Endometrium (tissue), 2 donors: ENCODE measurements around the gene GLUD1.
"Not testable (repeated sequence)": the region's sequence is repeated elsewhere in the genome, so short reads cannot be mapped to it uniquely, and the experiment has no call there.

ENCODE experiments used
- FAIRE-seq: peaks from 2 replicates; lab custom pipeline; 2012; peaks lifted over from hg19 to GRCh38; lab: Jason Lieb, UNC
- donor health status: control.
- donor health status: control.

Gene GLUD1

DNA sequence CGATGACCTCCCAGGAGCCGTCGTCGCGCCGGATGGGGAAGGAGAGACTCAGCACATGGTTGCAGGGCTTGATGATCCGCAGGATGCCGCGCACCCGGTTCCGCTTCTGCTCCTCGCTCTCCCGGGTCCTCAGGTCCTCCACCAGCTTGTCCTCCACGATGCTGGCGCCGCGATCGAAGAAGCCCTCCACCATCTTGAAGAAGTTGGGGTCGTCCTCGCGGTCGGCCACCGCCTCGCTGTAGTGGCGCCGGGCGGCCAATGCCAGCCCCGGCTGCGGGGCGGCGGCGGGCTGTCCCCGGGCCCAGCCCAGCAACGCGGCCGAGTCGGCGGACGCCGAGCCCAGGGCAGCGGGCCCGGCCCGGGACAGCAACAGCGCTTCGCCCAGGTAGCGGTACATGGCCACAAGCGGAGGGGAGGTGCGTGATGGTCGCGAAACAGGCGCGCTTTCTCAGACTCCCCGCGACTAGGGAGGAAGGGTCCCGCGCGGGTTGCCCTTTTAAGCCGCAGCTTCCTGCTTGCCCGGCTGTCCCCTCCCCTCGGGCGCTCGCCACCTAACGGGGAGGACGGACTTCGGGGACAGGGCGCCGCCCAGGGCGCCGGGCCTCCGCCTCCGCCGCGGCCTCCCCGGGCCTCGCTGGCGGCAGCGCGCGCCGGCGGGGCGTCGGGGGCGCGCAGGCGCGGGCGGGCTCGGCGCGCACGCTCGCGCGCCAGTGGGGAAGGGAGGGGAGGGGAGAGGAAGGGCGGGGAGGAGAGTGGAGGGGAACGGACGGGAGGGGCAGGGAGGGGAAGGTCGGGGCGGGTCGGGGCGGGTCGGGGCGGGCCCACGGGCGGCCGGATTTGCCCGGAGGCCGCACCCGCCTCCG is at the start of gene GLUD1, which contains the start of gene SHLD2:
Gene GLUD1 (minus strand): TSS at position 471 of the 863 bp plus-strand sequence. CDS start 74 bp downstream, at position 397.
Gene SHLD2 (plus strand): TSS at position 834 of the 863 bp plus-strand sequence. CDS start 56,149 bp downstream, outside the sequence.
- no peak for FAIRE-seq

GRCh38 chr10:87143109-87143418 is 48.4 kb upstream of the GLUD1 start:
- not testable (repeated sequence) for FAIRE-seq

- FAIRE-seq: not testable (repeated sequence)
Observed at GRCh38 chr10:87142230-87143108, 47.8 kb upstream of the GLUD1 start.

- FAIRE-seq: not testable (repeated sequence)
Observed at GRCh38 chr10:87137478-87137877, 42.8 kb upstream of the GLUD1 start.

DNA sequence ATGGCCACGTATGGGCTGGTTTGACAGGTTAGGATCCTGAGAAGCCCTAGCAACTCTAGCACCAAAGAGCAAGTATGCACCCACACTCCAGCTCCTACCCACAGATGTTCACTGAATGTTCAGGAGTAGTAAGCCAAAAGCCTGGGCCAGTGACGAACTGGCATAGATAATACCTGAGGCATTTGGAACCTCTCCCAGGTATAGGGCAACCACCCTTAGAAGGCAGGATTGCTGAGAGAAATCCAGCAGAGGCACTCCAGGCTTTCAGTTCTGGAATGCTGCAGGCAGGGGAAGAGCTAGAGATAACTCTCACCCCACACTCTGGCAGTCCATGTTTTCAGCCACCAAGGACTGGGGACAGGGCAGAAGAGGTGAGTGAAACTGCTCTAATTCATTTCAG is 39.8 kb upstream of the GLUD1 start:
- not testable (repeated sequence) for FAIRE-seq

DNA sequence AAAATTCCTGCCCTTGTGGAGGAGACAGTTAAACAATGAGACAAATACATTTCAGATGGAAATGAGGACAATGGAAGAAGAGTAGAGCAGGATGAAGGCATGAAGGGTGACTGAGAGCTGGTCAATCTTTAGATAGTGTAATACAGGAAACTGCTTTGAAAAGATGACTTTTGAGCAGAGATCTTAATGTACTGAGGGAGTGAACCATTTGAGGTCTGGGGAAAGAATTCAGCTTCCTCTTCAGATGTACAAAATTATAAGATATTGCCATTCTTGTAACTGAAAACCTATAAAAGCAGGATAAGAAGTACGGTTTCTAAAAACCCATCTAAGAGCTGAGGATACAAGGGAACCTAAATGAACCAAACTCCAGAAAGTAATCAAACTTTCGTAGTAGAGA is 39.3 kb upstream of the GLUD1 start:
- FAIRE-seq: not testable (repeated sequence)

- peak; percentile 61 for FAIRE-seq
Observed at GRCh38 chr10:87132176-87132575, 37.5 kb upstream of the GLUD1 start.

DNA sequence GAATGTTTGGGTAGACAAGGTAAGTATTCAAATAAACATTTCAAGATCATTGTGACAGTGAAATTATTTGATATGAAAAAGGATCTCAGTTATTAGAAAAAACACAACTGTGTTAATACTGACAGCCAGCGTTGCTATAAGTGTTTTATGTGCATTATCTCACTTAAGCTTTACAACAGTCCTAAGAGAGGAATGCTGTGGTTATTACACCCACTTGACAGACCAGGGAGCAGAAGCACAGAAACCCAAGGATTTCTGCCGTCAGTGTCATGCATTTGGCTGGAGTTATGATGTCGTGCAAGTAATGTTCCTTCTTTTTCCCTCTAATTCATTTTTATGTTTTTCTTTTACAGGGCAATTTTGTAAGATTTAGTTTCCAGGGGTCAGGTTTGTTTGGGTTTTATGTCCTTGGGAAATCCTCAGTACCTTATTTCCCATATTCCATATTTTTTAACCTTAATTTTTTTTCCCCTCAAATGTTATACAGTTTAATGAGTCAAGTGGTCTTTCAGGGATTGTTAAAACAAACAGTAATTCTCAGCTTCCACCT is 33.0 kb upstream of the GLUD1 start:
- not testable (repeated sequence) for FAIRE-seq

DNA sequence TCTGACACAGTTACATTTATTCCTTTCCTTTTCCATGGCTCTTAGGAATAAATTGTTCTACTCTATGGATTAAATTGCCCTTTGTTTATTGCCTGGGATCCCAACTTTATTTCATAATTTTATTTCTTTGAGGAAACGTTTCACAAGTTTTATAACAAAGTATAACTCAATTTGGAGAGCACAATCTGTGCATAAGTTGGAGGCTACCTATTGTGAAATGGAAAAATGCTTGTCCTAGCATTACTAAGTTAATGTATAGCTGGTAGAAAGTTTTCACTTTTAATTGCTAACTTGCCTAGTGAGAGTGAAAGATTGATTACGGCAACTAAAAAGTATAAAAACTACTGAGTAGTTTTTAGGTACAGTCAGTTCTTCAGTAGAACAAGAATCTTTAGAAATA is 32.4 kb upstream of the GLUD1 start:
- peak; percentile 39 for FAIRE-seq

GRCh38 chr10:87123351-87123750 is 28.7 kb upstream of the GLUD1 start:
- not testable (repeated sequence) for FAIRE-seq

- not testable (repeated sequence) for FAIRE-seq
Observed at GRCh38 chr10:87119029-87119428, 24.4 kb upstream of the GLUD1 start.

DNA sequence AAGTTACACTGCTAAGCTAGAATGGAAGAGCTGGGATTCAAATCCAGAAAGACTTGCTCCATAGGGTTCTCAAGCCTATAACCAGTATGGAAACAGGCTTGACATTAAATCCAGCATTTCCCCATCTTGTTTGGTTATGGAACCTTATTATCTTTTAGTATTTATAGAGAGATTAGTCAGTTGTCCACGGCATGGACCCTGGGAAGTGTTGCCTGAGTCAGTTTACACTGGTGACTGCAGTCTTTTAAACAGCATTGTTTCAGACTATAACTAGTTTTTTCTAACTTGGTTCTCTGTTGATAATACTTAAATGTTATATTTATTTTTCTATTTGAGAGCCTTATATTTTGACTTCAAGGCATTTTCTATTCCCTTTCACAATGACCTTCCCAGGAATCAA is 23.5 kb upstream of the GLUD1 start:
- FAIRE-seq: not testable (repeated sequence)

GRCh38 chr10:87105446-87106124 is 10.9 kb upstream of the GLUD1 start:
- no peak for FAIRE-seq

DNA sequence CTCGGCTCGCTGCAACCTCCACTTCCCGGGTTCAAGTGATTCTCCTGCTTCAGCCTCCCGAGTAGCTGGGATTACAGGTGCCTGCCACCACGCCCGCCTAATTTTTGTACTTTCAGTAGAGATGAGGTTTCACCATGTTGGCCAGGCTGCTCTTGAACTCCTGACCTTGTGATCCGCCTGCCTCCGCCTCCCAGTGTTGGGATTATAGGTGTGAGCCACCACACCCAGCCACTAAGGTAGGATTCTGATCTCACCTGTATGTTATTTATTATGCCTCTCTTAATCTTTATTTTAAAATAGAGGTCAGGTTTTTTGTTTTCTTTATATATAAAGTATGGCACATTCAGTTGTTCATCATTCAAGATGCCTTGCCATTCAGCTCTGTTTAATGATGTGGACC is 10.1 kb upstream of the GLUD1 start:
- FAIRE-seq: not testable (repeated sequence)

DNA sequence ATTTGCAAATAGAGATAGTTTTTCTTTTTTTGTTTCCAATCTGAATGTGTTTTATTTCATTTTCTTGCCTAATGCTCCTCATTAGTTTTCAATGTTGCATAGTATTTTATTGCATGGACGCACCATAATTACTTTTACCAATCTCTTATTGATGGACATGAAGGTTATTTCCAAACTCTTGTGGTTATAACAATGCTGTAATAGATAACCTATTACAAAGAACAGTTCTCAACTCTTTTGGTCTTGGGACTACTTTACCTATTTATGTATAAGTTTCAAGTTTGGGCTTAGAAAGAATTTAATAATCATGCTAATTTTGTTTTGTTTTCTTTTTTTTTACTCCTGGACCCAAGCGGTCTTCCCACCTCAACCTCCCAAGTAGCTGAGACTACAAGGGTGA is 7.4 kb upstream of the GLUD1 start:
- FAIRE-seq: no peak

DNA sequence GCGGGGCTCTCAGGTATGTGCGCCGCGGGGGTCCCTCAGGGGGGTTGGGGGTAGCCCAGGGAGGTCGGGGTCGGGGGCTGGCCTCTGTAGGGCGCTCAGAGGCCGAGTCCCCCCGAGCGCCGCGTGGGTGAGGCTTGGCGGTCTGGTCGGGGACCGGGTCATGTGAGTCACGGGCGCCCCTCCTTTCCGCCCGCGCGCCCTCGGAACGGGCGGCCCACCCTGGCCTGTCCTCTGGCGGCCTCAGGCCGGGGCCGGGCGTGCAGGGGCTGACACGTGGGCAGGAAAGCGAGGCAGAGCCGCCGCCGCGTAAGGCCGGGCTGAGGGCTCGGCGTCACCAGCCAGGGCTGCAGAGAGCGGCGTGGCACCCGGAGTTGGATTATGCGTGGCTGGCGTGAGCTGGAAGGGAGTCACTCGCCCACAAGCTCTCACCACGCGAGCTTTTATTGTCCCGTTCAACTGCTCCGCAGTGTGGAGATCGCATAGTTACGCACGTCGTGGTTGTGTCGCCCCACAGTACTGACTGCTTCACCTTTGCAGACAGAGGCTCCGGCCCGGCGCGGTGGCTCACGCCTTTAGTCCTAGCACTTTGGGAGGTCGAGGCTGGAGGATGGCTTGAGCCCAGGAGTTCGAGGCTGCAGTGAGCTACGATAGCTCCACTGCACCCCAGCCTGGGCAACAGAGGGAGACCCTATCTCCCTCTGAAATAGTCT is 748 bp upstream of the GLUD1 start:
- FAIRE-seq: no peak

GRCh38 chr10:87093632-87094372 is 841 bp downstream of the GLUD1 start:
- peak; percentile 26 for FAIRE-seq

DNA sequence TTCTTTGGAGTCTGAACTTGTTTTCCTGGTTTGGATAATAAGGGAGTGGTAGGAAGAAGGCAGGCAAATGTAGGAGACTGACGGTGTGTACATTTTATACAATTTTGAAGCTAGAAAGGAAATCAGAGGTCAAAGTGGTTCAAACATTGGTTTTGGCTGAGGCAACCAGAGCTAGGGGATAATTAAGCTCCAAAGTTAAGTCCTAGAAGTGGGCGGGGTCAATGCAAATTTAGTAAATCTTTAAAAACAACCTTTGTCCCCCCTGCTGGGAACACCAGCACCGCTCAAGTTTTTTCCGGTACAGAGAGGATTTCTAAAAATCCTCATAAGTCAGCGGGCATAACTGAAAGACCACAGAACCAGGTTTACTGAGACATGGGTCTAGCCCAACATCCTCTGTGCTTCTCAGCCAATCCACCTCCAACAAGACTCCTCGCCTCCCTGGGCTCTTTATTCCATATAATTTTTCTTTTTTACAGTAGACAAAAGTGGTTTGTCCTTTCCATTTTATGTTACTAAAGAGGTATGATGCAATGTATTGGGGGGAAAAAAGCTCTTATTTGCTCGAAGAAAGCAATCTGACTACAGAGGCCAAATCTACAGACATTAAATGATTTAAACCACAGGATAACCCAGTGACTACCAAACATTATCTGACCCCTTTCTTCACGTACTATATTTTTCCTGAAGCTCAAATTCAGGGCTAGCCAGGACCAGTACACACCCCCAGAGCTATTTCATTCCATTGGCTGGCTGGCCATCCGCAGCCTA is 1.6 kb downstream of the GLUD1 start:
- no peak for FAIRE-seq

GRCh38 chr10:87092376-87092860 is 2.2 kb downstream of the GLUD1 start:
- no peak for FAIRE-seq

DNA sequence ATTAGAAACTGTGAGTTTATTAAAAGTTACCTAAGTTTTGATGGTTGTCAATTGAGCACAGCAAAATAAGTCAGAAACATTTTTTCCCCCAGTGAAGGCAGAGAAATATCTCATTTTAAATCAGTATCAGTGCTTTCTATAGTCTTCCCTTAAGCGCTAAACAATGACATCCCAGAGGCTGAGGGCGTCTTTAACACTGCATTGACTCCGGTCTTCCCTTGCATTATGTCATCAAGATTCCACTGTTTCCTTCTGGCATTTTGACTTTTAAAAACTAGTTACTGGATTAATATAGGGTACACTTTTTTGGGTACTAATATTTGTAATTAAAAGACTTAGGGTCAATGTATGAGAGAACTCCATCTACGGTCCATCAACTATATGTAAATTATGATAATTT is 3.9 kb downstream of the GLUD1 start:
- FAIRE-seq: no peak
